ENCODE measurements around the gene DNAJC25. TPM values are rescaled to one million over a fixed set of nuclear protein-coding genes. Genes with fewer than 3 reads are reported as not detected.

The DNAJC25 gene
- total RNA-seq, 2 donors from 2014 or later, result 6.3 to 7.4 TPM

DNA sequence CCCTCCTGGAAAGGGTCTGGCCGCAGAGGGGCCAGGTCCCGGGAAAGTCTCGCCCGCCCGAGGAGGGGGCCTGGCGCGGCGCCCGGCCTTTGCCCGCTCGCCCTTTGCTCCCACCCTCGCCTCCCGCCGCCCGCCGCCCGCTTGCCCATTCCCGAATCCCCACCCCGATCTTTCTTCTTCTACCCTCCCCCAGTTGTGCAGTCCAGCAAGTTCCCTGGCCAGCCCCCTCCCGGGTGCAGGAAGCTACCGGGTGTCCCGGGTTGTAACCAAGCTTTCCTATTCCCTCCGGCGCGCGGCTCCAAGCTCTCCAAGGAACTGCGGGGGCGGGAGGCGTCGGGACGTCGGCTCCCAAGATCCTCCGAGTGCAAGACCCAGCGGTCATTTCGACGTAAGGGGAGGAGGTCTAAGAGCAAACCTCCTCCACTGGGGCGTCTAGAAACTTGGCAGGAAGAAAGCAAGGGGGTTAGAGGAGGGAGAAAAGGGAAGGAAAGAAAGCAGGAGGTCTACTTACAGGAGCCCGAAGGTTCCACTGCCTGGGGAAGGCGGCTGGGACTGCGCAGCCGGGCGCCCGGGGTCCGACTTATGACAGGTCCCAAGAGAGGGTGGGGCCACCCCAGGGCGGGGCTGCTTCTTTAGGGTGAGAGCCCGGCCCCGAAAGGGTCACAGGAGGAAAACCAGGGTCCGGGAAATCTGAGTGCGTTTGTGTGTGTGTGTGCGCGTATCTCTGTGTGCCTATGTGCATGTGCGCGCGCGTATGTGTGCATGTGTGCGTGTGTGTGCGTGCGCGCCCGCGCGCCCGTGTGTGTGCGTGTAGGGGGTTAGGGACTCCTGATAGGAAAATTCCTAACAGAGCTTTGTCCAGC lies 31.8 kb upstream of the DNAJC25 start, which contains the start of gene PTGR1:
Gene PTGR1, minus strand, starts transcription at position 556 of the 863 bp plus-strand sequence. CDS start 2,225 bp downstream, outside the sequence.
- Mint-ChIP-seq H3K27me3 (ENCODE audit: insufficient read depth) (no peaks in the 10 kb centered on the region), H3K9me3 (peaks cover 15% of the 10 kb centered on the region), H3K36me3 (ENCODE audit: low read depth) (peaks cover 26% of the 10 kb centered on the region), H3K4me3 (peak within 1 kb of the TSS; percentile 94), H3K4me1 (peaks cover 34% of the 10 kb centered on the region), H3K27ac (peak within 1 kb of the TSS; percentile 97)
- Histone ChIP-seq H3K9ac (ENCODE audit: extremely low read depth, low read length, poor library complexity, severe bottlenecking) (peak within 1 kb of the TSS; percentile 85), H3K4me3 (ENCODE audit: low read length) (peak within 1 kb of the TSS; percentile 86), H3K36me3 (ENCODE audit: control insufficient read depth, insufficient read depth, low read length) (peaks cover 21% of the 10 kb centered on the region), H3K27me3 (ENCODE audit: control insufficient read depth, insufficient read depth, low read length, poor library complexity, severe bottlenecking) (no peaks in the 10 kb centered on the region), H3K4me1 (ENCODE audit: control insufficient read depth, insufficient read depth, low read length) (peaks cover 4% of the 10 kb centered on the region), H3K9me3 (ENCODE audit: control insufficient read depth, low read length) (peaks cover 9% of the 10 kb centered on the region), H3K27ac (ENCODE audit: low read depth, low read length) (no peak within 1 kb of the TSS)
- TF ChIP-seq, protein P1, sequence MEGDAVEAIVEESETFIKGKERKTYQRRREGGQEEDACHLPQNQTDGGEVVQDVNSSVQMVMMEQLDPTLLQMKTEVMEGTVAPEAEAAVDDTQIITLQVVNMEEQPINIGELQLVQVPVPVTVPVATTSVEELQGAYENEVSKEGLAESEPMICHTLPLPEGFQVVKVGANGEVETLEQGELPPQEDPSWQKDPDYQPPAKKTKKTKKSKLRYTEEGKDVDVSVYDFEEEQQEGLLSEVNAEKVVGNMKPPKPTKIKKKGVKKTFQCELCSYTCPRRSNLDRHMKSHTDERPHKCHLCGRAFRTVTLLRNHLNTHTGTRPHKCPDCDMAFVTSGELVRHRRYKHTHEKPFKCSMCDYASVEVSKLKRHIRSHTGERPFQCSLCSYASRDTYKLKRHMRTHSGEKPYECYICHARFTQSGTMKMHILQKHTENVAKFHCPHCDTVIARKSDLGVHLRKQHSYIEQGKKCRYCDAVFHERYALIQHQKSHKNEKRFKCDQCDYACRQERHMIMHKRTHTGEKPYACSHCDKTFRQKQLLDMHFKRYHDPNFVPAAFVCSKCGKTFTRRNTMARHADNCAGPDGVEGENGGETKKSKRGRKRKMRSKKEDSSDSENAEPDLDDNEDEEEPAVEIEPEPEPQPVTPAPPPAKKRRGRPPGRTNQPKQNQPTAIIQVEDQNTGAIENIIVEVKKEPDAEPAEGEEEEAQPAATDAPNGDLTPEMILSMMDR (conservative IDR thresholded peaks at IDR 0.05), result no peak
- WGBS, 2 experiments (ENCODE audit: insufficient coverage in 1 of 2, insufficient read length in 1 of 2), result 27 to 44% methylated on average over 43 to 64 of the region's 64 CpGs
- peak; percentile 92 for DNase-seq

DNA sequence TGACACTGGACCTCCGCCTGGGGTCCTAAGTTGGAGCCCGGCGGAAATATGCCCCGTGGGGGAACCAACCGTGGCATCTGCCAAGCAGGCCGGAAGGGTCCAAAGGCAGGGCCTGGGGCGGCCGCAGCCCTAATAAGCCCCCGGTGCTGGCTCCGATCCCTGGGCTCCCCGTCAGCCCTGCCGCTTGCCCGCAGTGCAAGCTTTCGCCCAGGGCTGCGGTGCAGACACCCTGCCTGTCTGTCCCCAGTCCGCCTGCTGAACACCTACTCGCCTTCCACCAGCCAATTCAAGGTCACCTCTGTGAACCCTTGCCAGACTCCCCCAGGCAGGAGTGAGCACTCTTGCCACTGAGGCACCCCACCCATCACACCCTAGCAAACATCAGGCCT lies 31.2 kb upstream of the DNAJC25 start:
- peaks cover 7% of the 10 kb centered on the region for H3K4me1 ChIP-seq (ENCODE audit: control insufficient read depth, insufficient read depth, low read length)
- no peaks in the 10 kb centered on the region for H3K27me3 ChIP-seq (ENCODE audit: control insufficient read depth, insufficient read depth, low read length, poor library complexity, severe bottlenecking)
- TF ChIP-seq, protein P1 (conservative IDR thresholded peaks at IDR 0.05), result no peak
- no peak overlapping the region for H3K27ac ChIP-seq (ENCODE audit: low read depth, low read length)
- H3K9ac ChIP-seq (ENCODE audit: extremely low read depth, low read length, poor library complexity, severe bottlenecking), result peak overlapping the region; percentile 85
- H3K4me3 Mint-ChIP-seq, result peak overlapping the region; percentile 94
- WGBS, 2 experiments (ENCODE audit: insufficient coverage in 1 of 2, insufficient read length in 1 of 2), result 84 to 97% methylated on average over 10 to 17 of the region's 17 CpGs
- H3K27me3 Mint-ChIP-seq (ENCODE audit: insufficient read depth), result no peaks in the 10 kb centered on the region
- H3K9me3 ChIP-seq (ENCODE audit: control insufficient read depth, low read length), result peaks cover 9% of the 10 kb centered on the region
- peaks cover 39% of the 10 kb centered on the region for H3K4me1 Mint-ChIP-seq
- peak overlapping the region; percentile 86 for H3K4me3 ChIP-seq (ENCODE audit: low read length)
- H3K36me3 ChIP-seq (ENCODE audit: control insufficient read depth, insufficient read depth, low read length), result peaks cover 19% of the 10 kb centered on the region
- no peak for DNase-seq
- H3K9me3 Mint-ChIP-seq, result peaks cover 18% of the 10 kb centered on the region
- H3K36me3 Mint-ChIP-seq (ENCODE audit: low read depth), result peaks cover 25% of the 10 kb centered on the region
- H3K27ac Mint-ChIP-seq, result peak overlapping the region; percentile 97

DNA sequence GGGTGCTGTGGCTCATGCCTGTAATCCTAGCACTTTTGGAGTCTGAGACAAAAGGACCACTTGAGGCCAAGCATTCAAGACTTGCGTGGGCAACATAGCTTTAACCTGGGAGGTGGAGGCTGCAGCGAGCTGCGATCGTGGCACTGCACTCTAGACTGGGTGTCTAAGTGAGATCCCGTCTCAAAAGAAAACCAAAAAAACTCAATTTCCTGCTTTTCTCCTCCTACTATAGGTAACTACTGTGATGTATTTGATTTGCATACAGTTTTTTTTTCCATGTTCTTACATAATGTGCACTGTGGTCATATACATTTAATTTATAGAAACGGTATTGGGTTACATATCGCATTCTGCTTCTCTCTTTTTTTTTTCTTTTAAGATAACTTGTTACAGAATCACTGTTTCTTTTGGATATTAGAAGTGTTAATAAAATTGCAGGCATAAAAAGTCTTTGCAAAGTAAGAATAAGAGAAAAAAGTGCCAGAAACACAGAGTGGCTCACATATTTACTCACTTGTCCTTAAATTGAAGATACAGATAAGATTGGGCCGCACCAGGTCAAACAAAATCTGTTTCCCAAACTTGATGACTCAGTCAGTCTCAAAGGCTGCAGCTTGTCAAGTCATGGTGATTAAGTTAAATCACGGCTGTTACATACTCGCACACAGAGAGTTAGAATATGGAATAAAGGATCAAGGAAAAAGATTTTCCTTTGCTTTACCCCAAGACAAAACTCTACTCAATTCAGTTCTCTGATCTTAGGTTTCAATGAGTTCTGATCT lies 29.7 kb upstream of the DNAJC25 start:
- H3K9ac ChIP-seq (ENCODE audit: extremely low read depth, low read length, poor library complexity, severe bottlenecking), result no peak overlapping the region
- H3K36me3 Mint-ChIP-seq (ENCODE audit: low read depth), result peaks cover 14% of the 10 kb centered on the region
- no peak for DNase-seq
- no peaks in the 10 kb centered on the region for H3K27me3 ChIP-seq (ENCODE audit: control insufficient read depth, insufficient read depth, low read length, poor library complexity, severe bottlenecking)
- no peak overlapping the region for H3K4me3 Mint-ChIP-seq
- H3K36me3 ChIP-seq (ENCODE audit: control insufficient read depth, insufficient read depth, low read length), result peaks cover 11% of the 10 kb centered on the region
- H3K4me3 ChIP-seq (ENCODE audit: low read length), result peak overlapping the region; percentile 27
- H3K27me3 Mint-ChIP-seq (ENCODE audit: insufficient read depth), result no peaks in the 10 kb centered on the region
- peaks cover 44% of the 10 kb centered on the region for H3K4me1 Mint-ChIP-seq
- H3K9me3 Mint-ChIP-seq, result peaks cover 18% of the 10 kb centered on the region
- H3K4me1 ChIP-seq (ENCODE audit: control insufficient read depth, insufficient read depth, low read length), result peaks cover 7% of the 10 kb centered on the region
- H3K27ac ChIP-seq (ENCODE audit: low read depth, low read length), result no peak overlapping the region
- 87 to 90% methylated on average over 6 to 10 of the region's 10 CpGs for WGBS, 2 experiments (ENCODE audit: insufficient coverage in 1 of 2, insufficient read length in 1 of 2)
- TF ChIP-seq, protein P1 (conservative IDR thresholded peaks at IDR 0.05), result no peak
- peaks cover 9% of the 10 kb centered on the region for H3K9me3 ChIP-seq (ENCODE audit: control insufficient read depth, low read length)
- no peak overlapping the region for H3K27ac Mint-ChIP-seq

All from endodermal cell (in vitro differentiated cells).